Upper lobe of left lung (tissue), 4 donors: Measurements from ENCODE around the gene USP15.

Source experiments
- CTCF ChIP-seq, 6 experiments: fragments of 450-650 bp in 4 of 6; fragments of 200-600 bp in 2 of 6; sonication (generic) in 2 of 6; IDR thresholded peaks; one replicate each; pipeline ENCODE4 v1.5.1; 2016 to 2019; ENCODE audit warnings: antibody characterized with exemption in 6 of 6
- EP300 ChIP-seq, 4 donors: sonication (generic); formaldehyde crosslinking; IDR thresholded peaks; one replicate each; pipeline ENCODE4 v1.5.1; 2017; ENCODE audit warnings: antibody characterized with exemption in 4 of 4, control low read depth in 2 of 4
- POLR2A ChIP-seq, 4 donors: fragments of 450-650 bp; IDR thresholded peaks; one replicate each; pipeline ENCODE4 v1.5.1; 2016 to 2017; ENCODE audit warnings: antibody characterized with exemption in 4 of 4, mild to moderate bottlenecking in 2 of 4
- POLR2AphosphoS5 ChIP-seq, 2 donors: sonication (generic); formaldehyde crosslinking; IDR thresholded peaks; one replicate each; pipeline ENCODE4 v1.5.1; 2017; ENCODE audit warnings: antibody characterized with exemption in 2 of 2

GRCh38 chr12:62401631-62402030 is 141.4 kb downstream of the USP15 start:
- TF ChIP-seq CTCF (IDR thresholded peaks at IDR 0.05) (no peak), POLR2A (IDR thresholded peaks at IDR 0.05) (no peak), EP300 (IDR thresholded peaks at IDR 0.05) (no peak), POLR2AphosphoS5 (IDR thresholded peaks at IDR 0.05) (no peak)
